Skeletal muscle cell (primary cell): Measurements from ENCODE around the gene NUP160.
A peak's percentile ranks its signal among the peaks of the same experiment; 100 is the strongest.
"Not testable (repeated sequence)": the region's sequence is repeated elsewhere in the genome, so short reads cannot be mapped to it uniquely, and the experiment has no call there.

ENCODE experiments used
- DNase-seq: peaks from one replicate; pipeline ENCODE4 v3.0.0-alpha.2; 2010; ENCODE audit warnings: low read depth
- H3K4me3 ChIP-seq: 2 replicates; pipeline ENCODE4 v1.5.1; 2011; ENCODE audit warnings: low read depth, mild to moderate bottlenecking, control low read depth, low read length, moderate library complexity

The NUP160 gene, protein sequence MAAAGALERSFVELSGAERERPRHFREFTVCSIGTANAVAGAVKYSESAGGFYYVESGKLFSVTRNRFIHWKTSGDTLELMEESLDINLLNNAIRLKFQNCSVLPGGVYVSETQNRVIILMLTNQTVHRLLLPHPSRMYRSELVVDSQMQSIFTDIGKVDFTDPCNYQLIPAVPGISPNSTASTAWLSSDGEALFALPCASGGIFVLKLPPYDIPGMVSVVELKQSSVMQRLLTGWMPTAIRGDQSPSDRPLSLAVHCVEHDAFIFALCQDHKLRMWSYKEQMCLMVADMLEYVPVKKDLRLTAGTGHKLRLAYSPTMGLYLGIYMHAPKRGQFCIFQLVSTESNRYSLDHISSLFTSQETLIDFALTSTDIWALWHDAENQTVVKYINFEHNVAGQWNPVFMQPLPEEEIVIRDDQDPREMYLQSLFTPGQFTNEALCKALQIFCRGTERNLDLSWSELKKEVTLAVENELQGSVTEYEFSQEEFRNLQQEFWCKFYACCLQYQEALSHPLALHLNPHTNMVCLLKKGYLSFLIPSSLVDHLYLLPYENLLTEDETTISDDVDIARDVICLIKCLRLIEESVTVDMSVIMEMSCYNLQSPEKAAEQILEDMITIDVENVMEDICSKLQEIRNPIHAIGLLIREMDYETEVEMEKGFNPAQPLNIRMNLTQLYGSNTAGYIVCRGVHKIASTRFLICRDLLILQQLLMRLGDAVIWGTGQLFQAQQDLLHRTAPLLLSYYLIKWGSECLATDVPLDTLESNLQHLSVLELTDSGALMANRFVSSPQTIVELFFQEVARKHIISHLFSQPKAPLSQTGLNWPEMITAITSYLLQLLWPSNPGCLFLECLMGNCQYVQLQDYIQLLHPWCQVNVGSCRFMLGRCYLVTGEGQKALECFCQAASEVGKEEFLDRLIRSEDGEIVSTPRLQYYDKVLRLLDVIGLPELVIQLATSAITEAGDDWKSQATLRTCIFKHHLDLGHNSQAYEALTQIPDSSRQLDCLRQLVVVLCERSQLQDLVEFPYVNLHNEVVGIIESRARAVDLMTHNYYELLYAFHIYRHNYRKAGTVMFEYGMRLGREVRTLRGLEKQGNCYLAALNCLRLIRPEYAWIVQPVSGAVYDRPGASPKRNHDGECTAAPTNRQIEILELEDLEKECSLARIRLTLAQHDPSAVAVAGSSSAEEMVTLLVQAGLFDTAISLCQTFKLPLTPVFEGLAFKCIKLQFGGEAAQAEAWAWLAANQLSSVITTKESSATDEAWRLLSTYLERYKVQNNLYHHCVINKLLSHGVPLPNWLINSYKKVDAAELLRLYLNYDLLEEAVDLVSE (N-terminal part only)

DNA sequence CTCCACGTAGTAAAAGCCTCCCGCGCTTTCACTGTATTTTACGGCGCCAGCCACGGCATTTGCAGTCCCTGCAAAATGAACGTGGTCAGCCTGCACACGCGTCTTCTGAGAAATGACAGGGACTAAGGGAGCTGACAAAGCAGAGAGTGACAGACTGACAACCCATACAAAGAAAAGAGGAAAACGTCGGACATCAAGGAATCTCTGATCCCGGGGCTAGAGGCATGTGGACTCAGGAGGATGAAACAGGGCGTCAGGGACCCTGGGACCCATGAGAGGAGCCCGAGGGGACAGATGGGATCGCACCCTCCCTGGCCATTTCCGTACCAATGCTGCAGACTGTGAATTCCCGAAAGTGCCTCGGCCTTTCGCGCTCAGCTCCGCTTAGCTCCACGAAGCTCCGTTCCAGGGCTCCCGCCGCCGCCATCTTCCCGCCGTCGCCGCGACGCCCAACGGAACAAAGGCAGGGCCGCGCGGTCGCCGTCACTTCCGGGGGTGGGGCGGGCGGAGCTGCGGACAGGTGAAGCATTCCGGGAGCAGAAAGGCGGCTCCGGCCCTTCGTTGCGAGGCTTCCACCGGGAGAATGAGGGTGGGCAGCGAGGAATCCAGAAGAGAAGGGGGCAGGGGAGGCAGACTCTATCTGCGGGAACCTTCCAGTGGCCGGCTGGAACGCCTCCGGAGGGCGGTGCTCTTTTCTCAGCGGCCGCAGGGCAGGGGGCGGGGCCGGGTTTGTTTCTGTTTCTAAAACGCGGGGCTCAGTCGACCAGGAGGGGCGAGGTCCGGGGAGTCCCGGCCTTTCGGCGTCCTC, at the start of gene NUP160:
NUP160 (minus strand) TSS at position 459 of the 808 bp plus-strand sequence; CDS start at position 427, 32 bp downstream.
- DNase-seq: no peak
- peak within 1 kb of the TSS; percentile 99 for H3K4me3 ChIP-seq

DNA sequence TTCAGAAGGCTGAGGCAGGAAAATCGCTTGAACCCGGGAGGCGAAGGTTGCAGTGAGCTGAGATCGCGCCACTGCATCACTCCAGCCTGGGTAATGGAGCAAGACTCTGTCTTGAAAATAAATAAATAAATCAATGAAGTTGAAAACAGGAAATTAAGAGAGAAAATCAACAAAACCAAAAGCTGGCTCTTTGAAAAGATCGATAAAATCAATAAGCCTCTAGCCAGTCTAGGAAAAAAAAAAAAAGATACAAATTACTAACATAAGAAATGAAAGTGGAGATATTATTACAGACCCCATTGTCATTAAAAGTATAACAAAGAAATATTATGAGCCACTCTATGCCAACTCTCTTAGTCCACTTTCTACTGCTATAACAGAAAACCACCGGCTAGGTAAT, 48.0 kb upstream of the NUP160 start:
- no peak overlapping the region for H3K4me3 ChIP-seq
- no peak for DNase-seq

DNA sequence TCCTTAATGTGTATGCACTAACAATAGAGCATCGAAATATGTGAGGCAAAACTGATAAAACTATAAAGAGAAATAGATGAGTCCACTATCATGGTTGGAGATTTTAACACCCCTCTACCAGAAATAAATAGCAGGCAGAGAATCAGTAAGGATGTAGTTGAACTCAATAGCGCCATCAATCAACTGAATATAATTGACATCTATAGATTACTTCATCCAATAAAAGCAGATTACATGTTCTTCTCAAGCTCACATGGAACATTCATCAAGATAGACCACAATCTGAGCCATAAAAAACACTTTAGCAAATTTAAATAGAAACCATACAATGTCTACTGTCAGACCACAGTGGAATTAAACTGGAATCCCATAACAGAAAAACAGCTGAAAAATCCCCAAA, 46.9 kb upstream of the NUP160 start:
- no peak for DNase-seq
- H3K4me3 ChIP-seq: no peak overlapping the region

DNA sequence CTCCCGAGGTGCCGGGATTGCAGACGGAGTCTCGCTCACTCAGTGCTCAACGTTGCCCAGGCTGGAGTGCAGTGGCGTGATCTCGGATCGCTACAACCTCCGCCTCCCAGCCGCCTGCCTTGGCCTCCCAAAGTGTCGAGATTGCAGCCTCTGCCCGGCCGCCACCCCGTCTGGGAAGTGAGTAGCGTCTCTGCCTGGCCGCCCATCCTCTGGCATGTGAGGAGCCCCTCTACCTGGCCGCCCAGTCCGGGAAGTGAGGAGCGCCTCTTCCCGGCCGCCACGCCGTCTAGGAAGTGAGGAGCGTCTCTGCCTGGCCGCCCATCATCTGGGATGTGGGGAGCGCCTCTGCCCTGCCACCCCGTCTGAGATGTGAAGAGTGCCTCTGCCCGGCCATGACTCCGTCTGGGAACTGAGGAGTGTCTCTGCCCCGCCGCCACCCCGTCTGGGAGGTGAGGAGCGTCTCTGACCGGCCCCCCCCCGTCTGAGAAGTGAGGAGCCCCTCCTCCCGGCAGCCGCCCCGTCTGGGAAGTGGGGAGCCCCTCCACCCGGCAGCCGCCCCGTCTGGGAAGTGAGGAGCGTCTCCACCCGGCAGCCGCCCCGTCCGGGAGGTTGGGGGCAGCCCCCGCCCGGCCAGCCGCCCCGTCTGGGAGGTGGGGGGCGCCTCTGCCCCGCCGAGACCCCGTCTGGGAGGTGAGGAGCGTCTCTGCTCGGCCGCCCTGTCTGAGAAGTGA, 44.6 kb upstream of the NUP160 start:
- not testable (repeated sequence) for DNase-seq, H3K4me3 ChIP-seq

DNA sequence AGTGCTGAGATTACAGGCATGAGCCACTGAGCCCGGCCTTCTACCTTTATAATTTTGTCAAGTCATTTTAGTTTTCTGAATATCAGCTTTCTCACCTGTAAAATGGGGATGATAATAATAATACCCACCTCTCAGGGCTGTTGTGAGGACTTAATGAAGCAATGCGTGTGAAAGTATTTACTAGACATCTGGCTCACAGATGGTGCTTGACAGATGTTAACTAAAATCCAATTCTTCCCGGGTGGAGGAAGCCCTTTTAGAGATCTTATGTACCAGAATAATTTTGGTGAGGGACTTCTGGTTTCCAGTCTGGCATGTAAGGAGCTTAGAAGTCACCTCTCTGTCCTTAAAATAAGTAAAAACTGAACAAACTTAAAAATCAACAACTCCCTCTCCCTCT, 43.7 kb upstream of the NUP160 start:
- no peak for DNase-seq
- no peak overlapping the region for H3K4me3 ChIP-seq

DNA sequence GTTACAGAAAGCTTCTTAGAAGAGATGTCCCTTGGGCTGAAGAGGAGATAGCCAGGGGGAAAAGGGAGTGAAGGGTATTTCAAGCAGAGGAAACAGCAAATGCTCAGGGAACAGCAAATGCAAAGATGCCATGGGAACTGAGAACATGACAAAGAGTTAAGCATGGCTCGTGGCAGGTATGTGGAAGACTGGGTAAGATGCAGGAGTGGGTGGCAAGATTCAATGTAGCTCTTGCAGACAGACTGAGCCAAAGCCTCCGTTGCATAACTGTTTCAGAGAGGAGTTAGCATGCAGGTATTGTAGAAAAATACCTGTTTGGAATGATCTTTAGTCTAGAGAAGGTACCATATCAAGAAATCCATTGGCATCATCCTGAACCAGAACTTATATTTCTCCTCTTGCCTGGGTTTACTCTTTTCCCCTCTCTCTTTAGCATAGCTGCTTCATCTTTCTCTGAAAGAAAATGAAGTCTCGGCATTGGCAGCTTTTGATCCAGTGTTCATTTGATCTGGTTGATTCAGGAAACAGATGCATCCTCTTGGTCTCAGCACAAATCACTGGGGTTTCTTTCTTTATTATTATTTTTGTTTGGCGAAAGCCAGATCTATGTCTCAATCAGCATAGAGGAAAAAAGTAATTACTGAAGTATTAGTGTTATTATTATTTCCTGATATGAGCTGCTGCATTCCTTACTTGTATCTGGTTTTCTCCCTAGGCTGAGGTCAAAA, 41.7 kb upstream of the NUP160 start:
- no peak overlapping the region for H3K4me3 ChIP-seq
- no peak for DNase-seq

DNA sequence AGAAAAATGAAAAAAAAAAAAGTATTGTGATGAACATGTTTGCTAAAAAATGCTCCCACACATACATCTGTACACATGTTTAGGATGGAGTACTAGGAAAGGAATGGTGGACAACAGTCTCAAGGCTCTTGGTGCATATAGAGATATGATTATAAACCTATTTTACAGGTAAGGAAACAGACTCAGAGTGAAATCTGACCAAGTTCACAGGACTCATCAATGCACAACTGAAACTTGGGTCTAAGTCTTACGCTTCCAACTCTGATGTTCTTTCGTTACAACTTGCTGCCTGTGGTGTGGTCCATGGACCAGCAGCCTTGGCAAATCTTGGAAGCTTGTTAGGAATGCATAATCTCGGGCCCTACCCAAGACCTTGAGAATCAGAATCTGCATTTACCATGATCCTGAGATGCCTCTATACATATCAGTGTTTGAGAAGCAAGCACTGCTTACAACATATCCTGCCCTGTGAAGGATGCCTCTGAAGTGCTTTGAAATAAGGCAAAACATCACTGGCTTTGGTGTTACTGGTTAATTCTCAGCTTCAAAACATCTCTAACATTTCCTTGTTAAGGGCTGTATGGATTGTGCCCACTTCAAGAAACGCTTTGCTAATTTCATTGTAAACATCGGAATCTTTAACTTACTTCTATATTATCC, 39.9 kb upstream of the NUP160 start:
- no peak overlapping the region for H3K4me3 ChIP-seq
- no peak for DNase-seq

DNA sequence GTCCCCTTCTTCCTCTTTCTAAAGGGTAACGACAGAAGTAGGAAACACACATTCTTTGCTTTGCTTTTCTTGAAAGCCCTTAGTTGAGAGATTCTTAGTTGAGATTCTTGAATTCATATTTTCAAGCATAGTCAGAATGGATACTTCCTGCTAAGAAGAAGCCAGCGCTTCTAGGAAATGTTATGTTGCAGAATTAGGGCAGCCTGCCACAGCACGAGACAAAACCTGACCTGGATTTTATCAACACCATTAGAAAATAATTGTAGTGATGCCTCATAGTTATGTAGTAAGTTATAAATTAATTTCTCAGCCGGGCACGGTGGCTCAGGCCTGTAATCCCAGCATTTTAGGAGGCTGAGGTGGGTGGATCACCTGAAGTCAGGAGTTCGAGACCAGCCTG, 37.9 kb upstream of the NUP160 start:
- no peak overlapping the region for H3K4me3 ChIP-seq
- no peak for DNase-seq

DNA sequence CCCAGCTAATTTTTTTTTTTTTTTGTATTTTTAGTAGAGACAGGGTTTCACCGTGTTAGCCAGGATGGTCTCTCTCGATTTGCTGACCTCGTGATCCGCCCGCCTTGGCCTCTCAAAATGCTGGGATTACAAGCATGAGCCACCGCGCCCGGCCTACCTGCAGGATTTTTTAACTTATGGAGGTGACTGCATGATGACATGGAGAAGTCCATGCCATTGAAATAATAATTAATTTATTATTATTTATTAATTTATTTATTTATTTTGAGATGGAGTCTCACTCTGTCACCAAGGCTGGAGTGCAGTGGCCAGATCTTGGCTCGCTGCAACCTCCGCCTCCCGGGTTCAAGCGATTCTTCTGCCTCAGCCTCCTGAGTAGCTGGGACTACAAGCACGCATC, 34.3 kb upstream of the NUP160 start:
- DNase-seq, H3K4me3 ChIP-seq: not testable (repeated sequence)

DNA sequence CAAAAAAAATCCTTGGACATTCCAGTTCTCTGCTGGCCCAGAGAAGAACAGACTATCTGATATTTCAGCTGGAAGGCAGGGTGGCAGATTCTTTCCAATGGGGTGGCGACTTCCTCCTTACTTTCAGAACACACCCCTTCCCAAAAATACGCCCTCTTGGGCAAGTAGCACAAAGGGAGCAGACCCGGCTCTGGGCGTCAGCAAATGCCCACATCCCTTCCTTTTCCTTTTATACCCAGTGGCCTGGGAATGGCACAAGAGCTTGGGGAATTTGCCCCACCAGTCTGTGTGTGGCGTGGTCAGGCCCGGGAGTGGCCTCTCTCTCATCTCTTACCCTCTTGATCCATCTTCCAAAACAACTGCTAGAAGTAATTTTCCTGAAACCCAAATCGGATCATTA, 33.0 kb upstream of the NUP160 start:
- DNase-seq: no peak
- H3K4me3 ChIP-seq: no peak overlapping the region

DNA sequence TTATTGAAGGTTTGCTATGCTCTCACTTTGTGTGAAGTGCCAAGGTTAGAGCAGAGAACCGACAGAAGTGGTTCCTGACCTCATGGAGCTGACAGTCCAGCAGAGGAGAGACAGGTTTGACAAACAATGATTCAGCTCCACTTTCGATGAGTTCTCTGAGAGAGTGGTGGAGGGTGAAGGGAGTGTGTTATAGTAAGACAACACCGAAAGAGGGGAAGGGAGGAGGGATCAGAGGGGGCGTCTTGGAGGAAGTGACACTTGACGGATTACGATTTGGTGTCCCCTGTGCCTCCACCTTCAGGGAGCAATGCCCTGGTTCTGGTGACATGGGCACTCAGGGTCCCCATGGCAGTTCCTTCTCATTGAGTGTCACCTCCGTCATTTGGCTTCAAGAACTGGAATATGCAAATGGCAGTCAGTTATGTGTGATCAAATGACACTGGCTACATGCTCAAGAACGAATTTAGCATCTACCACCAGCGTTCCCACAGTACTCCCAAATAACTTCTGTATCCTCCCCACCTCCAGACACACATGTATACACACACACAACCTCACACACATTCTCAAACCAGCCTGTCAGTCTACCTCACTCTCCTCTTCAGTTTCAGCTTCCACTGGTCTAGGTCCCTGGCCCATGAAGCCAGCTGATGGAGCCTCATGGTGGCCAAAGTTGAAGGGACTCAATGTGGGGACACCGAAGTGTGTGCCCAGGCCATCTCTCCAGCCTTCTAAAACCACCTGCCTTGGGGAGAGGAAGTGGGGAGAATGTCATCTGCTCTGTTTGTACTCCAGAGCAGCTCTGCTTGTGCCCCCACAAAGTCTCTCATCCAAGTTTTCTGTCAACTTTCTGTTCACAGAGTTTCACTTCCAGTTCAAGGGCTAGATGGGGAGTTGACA, 31.4 kb upstream of the NUP160 start:
- no peak overlapping the region for H3K4me3 ChIP-seq
- no peak for DNase-seq

DNA sequence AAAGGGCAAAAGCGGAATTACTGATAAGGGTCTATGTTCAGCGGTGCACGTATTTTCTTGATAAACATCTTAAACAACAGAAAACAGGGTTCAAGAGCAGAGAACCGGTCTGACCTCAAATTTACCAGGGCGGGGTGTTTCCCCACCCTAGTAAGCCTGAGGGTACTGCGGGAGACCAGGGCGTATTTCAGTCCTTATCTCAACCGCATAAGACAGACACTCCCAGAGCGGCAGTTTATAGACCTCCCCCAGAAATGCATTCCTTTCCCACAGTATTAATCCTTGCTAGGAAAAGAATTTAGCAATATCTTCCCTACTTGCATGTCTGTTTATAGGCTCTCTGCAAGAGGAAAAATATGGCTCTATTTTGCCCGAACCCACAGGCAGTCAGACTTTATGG, 27.7 kb upstream of the NUP160 start:
- not testable (repeated sequence) for H3K4me3 ChIP-seq, DNase-seq

DNA sequence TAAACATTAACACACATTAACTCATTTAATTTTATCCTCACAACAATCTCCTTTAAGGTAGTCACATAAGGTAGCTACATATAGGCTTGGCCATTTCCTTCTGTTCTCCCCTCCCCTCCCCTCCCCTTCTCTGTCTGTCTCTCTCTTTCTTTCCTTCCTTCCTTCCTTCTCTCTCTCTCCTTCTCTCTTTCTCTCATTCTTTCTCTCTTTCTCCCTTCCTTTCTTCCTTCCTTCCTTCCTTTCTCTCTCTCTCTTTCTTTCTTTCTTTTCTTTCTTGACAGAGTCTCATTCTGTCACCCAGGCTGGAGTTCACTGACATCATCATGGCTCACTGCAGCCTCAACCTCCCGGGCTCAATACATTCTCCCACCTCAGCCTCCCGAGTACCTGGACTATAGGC, 22.3 kb upstream of the NUP160 start:
- no peak for DNase-seq
- H3K4me3 ChIP-seq: no peak overlapping the region

DNA sequence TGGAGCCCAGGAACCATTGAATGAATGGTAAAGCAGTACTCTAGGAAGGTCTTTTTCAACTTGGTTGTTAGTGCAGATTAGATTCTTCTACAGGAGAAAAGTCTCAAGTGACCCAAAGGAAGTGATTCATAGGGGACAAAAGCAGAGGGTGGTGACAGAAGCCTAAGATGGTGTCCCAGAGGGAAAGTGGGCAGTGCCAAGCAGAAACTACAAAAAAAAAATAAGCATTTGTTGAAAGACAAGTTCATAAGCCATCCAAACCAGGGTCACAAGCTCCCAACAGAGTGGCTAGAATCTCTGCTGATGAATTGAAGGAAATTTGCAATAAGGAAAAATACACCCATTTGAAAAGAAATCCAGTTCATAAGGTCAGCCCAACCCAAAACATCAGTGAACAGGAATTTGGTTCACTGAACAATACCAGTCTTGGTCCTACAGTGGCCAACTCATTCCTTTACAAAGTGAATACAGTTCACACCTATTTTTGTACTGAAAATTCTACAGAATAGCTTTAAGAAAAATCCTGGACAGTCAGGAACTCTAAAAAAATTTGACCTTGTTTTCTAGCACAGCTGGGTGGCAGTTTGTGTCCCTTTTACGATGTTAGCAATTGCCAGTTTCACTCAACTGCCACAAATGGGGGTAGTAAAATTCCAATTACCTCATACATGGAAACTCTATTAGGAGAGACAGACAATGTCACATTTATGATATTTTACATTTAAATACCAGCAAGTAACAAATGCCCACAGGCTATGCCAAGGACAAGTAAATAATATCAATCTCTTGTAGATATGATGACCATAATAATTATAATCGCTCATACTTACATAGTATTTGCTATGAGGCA, 21.6 kb upstream of the NUP160 start:
- DNase-seq: no peak
- H3K4me3 ChIP-seq: no peak overlapping the region

DNA sequence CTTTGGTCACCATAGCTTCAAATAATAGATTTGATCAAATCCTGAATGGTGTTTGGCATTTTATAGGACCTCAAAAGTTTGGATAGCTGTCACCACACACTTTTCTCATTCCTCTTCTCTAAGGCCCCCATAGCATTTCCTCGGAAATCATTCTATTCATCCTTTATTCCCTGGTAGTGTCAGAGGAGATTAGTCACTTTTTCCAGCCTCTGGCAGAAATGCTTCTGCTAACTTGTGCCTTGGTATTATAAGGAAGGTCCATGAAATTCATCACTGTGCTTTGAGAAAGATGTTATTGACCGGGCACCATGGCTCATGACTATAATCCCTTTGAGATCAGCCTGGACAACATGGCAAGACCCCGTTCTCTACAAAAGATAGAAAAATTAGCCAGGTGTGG, 19.7 kb upstream of the NUP160 start:
- H3K4me3 ChIP-seq: no peak overlapping the region
- no peak for DNase-seq
